ENCODE measurements around the gene PARN.
A peak's percentile ranks its signal among the peaks of the same experiment; 100 is the strongest.
"Not testable (repeated sequence)": the region's sequence is repeated elsewhere in the genome, so short reads cannot be mapped to it uniquely, and the experiment has no call there.

The PARN gene, protein sequence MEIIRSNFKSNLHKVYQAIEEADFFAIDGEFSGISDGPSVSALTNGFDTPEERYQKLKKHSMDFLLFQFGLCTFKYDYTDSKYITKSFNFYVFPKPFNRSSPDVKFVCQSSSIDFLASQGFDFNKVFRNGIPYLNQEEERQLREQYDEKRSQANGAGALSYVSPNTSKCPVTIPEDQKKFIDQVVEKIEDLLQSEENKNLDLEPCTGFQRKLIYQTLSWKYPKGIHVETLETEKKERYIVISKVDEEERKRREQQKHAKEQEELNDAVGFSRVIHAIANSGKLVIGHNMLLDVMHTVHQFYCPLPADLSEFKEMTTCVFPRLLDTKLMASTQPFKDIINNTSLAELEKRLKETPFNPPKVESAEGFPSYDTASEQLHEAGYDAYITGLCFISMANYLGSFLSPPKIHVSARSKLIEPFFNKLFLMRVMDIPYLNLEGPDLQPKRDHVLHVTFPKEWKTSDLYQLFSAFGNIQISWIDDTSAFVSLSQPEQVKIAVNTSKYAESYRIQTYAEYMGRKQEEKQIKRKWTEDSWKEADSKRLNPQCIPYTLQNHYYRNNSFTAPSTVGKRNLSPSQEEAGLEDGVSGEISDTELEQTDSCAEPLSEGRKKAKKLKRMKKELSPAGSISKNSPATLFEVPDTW
- total RNA-seq = 21.5 to 60.6 (median 49.8) reads per million in 17 experiments

GRCh38 chr16:14629919-14630619 is at the start of gene PARN:
Gene PARN (minus strand): TSS chr16:14630260. CDS start chr16:14630125, 135 bp downstream.
- DNase-seq = peak; percentile 98 to 99 (median 98)

- no peak for DNase-seq
These were observed 48.9 kb upstream of the PARN start for GRCh38 chr16:14678748-14679497.

DNA sequence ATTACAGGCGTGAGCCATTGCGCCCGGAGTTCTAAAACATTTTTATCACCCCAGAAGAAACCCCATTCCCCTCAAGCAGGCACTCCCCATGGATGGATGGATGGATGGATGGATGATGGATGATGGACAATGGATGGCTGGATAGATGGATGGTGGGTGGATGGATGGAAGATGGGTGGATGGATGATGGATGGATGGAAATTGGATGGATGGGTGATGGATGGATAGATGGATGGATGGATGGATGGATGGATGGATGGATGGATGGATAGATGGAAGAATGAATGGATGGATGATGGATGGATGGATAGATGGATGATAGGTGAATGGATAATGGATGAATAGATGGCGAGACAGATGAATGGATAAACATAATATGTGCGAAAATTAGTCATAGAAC is 47.6 kb upstream of the PARN start:
- no peak for DNase-seq

- DNase-seq = no peak
These were observed 46.6 kb upstream of the PARN start for GRCh38 chr16:14676633-14677032.

DNA sequence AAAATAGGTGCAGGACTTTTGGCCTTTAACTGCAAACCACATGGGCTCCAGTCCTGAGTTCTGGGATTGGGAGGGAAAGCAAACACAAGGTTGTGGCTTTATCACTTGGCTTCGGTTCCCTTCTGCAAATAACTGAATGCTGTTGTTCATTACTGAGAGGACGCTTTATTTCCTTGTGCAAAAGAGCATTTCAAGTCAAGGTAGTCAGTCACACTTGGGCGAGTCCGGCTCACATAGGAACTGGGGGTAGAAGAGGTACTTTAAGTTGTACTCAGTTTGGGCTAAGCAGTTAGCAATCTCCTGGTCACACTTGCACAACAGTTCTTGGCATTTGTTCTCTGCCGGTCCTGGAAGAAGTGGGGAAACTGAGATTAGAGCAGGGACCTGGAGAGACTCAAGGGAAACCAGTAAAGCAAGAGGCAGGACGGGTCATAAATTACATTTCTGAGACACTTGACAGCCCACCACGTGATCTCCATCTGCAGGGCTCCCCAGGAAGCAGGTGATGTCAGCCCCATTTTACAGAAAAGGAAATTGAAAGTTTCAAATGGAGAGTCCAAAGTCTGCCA is 42.4 kb upstream of the PARN start:
- peak in 1 of 4 experiments; percentile 5 for DNase-seq

GRCh38 chr16:14669776-14670175 is 39.7 kb upstream of the PARN start:
- no peak for DNase-seq

DNA sequence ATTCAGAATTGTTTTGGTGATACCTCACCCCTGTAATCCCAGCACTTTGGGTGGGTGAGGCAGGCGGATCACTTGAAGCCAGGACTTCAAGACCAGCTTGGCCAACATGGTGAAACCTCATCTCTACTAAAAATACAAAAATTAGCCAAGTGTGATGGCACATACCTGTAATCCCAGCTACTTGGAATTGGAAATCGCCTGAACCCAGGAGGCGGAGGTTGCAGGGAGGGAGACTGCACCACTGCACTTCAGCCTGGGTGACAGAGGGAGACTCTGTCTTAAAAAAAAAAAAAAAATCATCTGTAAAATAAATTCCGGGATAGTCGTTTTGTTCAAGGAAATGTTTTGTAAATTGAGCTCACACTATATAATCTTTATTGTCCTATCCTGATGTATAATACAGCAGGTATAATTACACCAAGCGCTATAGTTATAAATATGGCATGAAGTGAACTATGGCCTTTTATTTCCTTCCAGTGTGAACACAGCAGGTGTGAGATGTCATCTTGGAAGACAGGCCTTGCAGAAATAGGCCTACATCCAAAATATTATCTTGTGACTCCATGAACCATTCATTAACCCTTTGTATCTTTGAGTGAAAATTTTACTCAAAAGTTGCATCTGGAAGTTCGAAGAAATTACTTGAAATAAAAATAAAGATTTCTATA is 38.6 kb upstream of the PARN start:
- DNase-seq = no peak

GRCh38 chr16:14667347-14668266 is 37.5 kb upstream of the PARN start:
- DNase-seq = no peak

- DNase-seq = no peak
These were observed 28.0 kb upstream of the PARN start for GRCh38 chr16:14658063-14658462.

DNA sequence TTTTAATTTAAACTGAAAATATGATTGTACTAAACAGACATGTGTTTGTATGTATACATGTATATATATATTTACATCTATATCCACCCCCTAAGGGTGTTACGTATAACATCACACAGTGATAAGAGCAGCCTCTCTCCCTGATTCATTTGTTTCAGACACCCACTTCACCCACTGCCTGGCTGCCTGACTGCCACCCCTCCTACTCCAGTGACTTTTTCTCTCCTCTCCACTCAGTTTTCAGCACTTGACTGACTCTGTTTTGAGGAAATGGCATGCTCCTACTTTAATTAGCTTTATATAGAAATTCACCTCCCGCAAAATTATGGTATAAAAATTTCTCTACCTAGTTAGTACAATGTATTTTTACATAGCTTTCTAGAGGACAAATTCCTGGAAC is 22.7 kb upstream of the PARN start:
- DNase-seq = no peak

- no peak for DNase-seq
These were observed 20.6 kb upstream of the PARN start for GRCh38 chr16:14650629-14651028.

GRCh38 chr16:14649816-14650215 is 19.8 kb upstream of the PARN start:
- no peak for DNase-seq

GRCh38 chr16:14641926-14642325 is 11.9 kb upstream of the PARN start:
- DNase-seq = peak; percentile 54 to 75 (median 66)

DNA sequence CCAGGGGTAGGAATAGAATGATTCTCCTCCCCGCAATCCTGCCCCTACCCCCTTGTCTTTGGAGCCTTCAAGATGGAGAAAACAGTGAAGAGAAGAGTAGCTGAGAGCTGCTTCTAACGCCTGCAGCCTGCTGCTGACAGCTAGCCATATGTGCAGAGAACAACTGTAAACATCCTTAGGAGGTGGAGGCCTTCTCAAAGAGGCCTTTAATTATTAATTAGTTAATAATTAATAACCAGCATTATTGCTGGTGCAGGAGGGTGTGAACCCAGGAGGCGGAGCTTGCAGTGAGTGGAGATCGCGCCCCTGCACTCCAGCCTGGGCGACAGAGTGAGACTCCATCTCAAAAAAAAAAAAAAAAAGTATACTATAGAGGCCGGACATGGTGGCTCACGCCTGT is 11.1 kb upstream of the PARN start:
- DNase-seq = no peak

- no peak for DNase-seq
These were observed 10.5 kb upstream of the PARN start for GRCh38 chr16:14640538-14640937.

GRCh38 chr16:14636951-14637240 is 6.8 kb upstream of the PARN start:
- not testable (repeated sequence) for DNase-seq

- not testable (repeated sequence) for DNase-seq
These were observed 6.3 kb upstream of the PARN start for GRCh38 chr16:14636179-14636950.

GRCh38 chr16:14635395-14636165 is 5.5 kb upstream of the PARN start:
- DNase-seq = no peak

GRCh38 chr16:14634389-14634725 is 4.3 kb upstream of the PARN start:
- DNase-seq = no peak
